GM12874 (cell line): ENCODE data around the gene UGGT2.

Source experiments
- TF ChIP-seq, protein P1 (sequence below): IDR thresholded peaks from 2 replicates; pipeline ENCODE4 v1.5.1; 2011; ENCODE audit warnings: low read depth, mild to moderate bottlenecking, control low read depth, low read length, moderate library complexity; ENCODE audit not compliant: insufficient read depth

UGGT2 gene

DNA sequence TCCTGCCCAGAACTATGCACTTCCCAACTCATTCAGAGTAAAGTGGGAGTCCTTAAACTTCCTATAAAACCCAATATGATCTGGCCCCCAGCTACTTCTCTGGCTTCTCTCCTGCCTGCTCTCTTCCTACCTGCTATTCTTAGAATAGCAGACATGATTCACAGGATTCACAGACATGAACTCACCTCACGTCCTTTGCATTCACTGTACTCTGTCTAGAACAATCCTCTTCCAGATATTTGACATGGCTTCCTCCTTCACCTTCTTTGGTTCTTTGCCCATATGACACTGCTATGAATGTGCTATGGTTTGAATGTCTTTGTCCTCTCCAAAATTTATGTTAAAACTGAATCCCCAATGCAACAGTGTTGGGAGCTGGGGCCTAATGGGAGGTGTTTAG lies 154.9 kb downstream of the UGGT2 start:
- TF ChIP-seq, protein P1, sequence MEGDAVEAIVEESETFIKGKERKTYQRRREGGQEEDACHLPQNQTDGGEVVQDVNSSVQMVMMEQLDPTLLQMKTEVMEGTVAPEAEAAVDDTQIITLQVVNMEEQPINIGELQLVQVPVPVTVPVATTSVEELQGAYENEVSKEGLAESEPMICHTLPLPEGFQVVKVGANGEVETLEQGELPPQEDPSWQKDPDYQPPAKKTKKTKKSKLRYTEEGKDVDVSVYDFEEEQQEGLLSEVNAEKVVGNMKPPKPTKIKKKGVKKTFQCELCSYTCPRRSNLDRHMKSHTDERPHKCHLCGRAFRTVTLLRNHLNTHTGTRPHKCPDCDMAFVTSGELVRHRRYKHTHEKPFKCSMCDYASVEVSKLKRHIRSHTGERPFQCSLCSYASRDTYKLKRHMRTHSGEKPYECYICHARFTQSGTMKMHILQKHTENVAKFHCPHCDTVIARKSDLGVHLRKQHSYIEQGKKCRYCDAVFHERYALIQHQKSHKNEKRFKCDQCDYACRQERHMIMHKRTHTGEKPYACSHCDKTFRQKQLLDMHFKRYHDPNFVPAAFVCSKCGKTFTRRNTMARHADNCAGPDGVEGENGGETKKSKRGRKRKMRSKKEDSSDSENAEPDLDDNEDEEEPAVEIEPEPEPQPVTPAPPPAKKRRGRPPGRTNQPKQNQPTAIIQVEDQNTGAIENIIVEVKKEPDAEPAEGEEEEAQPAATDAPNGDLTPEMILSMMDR = no peak

- TF ChIP-seq, protein P1 = no peak
Observed at GRCh38 chr13:95896301-95896700, 156.9 kb downstream of the UGGT2 start.

- TF ChIP-seq, protein P1 = no peak
Observed at GRCh38 chr13:95893861-95894260, 159.3 kb downstream of the UGGT2 start.

- TF ChIP-seq, protein P1 = no peak
Observed at GRCh38 chr13:95882121-95882520, 171.1 kb downstream of the UGGT2 start.

- TF ChIP-seq, protein P1 = no peak
Observed at GRCh38 chr13:95880331-95880730, 172.9 kb downstream of the UGGT2 start.

GRCh38 chr13:95874286-95874685 lies 178.9 kb downstream of the UGGT2 start:
- TF ChIP-seq, protein P1 = no peak

GRCh38 chr13:95870421-95870820 lies 182.8 kb downstream of the UGGT2 start:
- TF ChIP-seq, protein P1 = no peak
